Gastroesophageal sphincter (tissue), 3 donors: Measurements from ENCODE around the gene LDLRAD4.

ENCODE experiments used
- CTCF ChIP-seq, 4 experiments: fragments of 200-600 bp in 2 of 4; fragments of 450-650 bp in 2 of 4; sonication (generic) in 1 of 4; IDR thresholded peaks; one replicate each; pipeline ENCODE4 v1.5.1; 2017 to 2019; ENCODE audit warnings: antibody characterized with exemption in 4 of 4, mild to moderate bottlenecking in 2 of 4, moderate library complexity in 2 of 4
- EP300 ChIP-seq: sonication (generic); formaldehyde crosslinking; IDR thresholded peaks from one replicate; pipeline ENCODE4 v1.6.1; 2017; ENCODE audit warnings: antibody characterized with exemption, mild to moderate bottlenecking
- POLR2A ChIP-seq, 2 donors: fragments of 450-650 bp; IDR thresholded peaks; one replicate each; pipeline ENCODE4 v1.6.1; 2017; ENCODE audit warnings: antibody characterized with exemption in 2 of 2, mild to moderate bottlenecking in 2 of 2, moderate library complexity in 1 of 2
- POLR2AphosphoS5 ChIP-seq: sonication (generic); formaldehyde crosslinking; IDR thresholded peaks from one replicate; pipeline ENCODE4 v1.6.1; 2017; ENCODE audit warnings: antibody characterized with exemption

GRCh38 chr18:13393338-13393737 is 174.8 kb downstream of the LDLRAD4 start:
- no peak for TF ChIP-seq POLR2AphosphoS5
- no peak for TF ChIP-seq EP300
- no peak for TF ChIP-seq CTCF (IDR thresholded peaks at IDR 0.05)
- no peak for TF ChIP-seq POLR2A (IDR thresholded peaks at IDR 0.05)
